HG02642 (cell line): ENCODE results near the gene CLPX.
"Not testable (repeated sequence)": the region's sequence is repeated elsewhere in the genome, so short reads cannot be mapped to it uniquely, and the experiment has no call there.

Experiments used
- ATAC-seq: cut with Tn5 transposase; IDR thresholded peaks from one replicate; pipeline ENCODE4 v1.9.1; 2021; ENCODE audit warnings: mild to moderate bottlenecking; ENCODE audit not compliant: unreplicated experiment, poor library complexity

The CLPX gene

DNA sequence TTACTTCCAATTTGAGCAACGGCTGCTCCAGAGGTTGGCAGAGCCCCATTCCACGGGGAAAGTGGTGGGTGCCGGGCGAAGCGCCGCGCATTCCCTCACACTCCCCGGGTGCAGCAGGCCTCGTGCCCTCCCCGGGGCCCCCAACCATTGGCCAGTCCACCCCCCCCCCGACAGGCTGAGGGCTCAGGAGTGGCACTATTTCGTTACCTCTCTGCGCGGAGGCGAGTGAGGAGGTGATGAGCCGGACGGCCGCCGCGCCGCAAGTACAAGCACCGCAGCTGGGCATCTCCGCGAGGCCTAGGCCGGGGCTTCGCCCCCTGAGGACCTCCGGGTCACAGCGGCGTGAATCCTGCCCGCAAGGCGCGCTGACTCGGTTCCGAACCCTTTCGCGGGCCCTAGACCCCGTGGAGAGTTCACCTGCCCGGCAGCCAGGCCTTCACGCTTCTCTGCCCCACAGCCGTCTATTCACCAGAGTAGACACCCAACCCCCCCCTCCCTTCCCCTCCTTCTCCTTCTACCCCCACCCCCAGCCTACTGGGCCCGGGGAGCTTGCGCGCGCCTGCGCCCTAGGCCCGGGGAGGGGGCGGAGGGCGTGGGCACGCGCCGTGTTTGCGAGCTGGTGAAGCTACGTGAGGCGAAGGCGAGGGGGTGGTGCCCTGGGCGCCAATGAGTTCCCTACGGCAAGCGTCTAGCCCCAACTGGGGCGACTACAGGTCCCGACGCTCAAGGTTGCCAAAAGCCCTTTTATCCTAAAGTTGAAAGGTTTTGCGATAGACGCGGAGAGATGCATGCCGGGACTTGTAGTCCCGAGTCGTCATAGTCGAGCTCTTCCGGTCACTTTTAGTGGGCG, at the start of gene CLPX:
Gene CLPX, minus strand, starts transcription at position 475 of the 850 bp plus-strand sequence. Its CDS starts 189 bp downstream, at position 286.
- ATAC-seq: peak; percentile 82

GRCh38 chr15:65233696-65234095, 48.6 kb upstream of the CLPX start:
- no peak for ATAC-seq

GRCh38 chr15:65232520-65232919, 47.4 kb upstream of the CLPX start:
- ATAC-seq: no peak

DNA sequence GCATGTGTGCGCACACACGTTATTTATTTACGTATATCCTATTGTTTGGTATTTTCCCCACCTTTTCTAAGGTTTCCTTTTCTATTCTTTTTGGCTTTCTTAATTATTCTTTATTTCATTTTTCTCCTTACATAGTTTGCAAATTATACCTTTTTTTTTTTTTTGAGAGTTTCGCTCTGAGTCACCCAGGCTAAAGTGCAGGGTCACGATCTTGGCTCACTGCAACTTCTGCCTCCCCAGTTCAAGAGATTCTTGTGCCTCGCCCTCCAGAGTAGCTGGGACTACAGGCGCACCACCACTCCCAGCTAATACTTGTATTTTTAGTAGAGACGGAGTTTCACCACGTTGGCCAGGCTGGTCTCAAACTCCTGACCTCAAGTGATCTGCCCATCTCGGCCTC, 46.2 kb upstream of the CLPX start:
- no peak for ATAC-seq

DNA sequence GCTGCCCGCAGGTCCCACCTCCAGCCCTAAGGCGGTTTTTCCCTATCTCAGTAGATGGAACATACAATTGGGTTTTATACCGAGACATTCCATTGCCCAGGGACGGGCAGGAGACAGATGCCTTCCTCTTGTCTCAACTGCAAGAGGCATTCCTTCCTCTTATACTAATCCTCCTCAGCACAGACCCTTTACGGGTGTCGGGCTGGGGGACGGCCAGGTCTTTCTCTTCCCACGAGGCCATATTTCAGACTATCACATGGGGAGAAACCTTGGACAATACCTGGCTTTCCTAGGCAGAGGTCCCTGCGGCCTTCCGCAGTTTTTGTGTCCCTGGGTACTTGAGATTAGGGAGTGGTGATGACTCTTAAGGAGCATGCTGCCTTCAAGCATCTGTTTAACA, 41.8 kb upstream of the CLPX start:
- ATAC-seq: not testable (repeated sequence)

DNA sequence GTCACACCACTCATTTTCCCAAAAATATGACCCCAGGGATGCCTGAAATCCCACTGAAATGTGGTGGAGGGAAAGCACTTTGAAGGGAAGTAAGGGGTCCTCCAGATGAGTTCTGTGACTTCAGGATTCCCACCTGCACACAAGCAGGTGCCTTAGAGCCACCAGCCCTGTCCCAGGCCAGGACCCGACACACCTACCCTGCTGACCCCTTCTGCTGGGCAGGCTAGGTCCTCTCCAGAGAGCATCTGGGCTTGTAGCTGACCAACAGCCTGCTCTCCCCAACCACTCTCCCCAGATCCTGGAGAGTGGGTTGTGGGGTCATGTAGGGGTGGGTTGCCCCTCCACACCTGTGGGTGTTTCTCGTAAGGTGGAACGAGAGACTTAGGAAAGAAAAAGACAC, 41.1 kb upstream of the CLPX start:
- ATAC-seq: no peak

DNA sequence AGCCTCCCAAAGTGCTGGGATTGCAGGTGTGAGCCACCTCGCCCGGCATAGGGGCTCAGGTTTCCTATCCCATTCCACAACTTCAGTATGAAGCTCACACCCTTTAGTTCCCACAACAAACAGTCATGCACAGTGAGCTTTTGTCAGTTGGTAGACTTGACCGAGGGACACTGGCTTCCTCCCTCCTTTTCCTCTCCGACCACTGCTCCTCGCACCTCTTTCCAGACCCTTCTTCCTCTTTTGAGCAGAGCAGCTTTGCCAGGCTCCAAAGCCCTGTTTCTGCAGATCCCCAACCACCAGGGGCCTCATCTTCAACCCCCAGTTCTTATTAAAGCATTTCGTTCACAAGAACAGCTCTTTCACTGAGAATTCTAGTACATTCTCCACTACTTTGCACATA, 38.9 kb upstream of the CLPX start:
- ATAC-seq: no peak

- ATAC-seq: no peak
Measured at GRCh38 chr15:65222891-65223290, 37.7 kb upstream of the CLPX start.

GRCh38 chr15:65221697-65222096, 36.6 kb upstream of the CLPX start:
- no peak for ATAC-seq

GRCh38 chr15:65219137-65219536, 34.0 kb upstream of the CLPX start:
- no peak for ATAC-seq

DNA sequence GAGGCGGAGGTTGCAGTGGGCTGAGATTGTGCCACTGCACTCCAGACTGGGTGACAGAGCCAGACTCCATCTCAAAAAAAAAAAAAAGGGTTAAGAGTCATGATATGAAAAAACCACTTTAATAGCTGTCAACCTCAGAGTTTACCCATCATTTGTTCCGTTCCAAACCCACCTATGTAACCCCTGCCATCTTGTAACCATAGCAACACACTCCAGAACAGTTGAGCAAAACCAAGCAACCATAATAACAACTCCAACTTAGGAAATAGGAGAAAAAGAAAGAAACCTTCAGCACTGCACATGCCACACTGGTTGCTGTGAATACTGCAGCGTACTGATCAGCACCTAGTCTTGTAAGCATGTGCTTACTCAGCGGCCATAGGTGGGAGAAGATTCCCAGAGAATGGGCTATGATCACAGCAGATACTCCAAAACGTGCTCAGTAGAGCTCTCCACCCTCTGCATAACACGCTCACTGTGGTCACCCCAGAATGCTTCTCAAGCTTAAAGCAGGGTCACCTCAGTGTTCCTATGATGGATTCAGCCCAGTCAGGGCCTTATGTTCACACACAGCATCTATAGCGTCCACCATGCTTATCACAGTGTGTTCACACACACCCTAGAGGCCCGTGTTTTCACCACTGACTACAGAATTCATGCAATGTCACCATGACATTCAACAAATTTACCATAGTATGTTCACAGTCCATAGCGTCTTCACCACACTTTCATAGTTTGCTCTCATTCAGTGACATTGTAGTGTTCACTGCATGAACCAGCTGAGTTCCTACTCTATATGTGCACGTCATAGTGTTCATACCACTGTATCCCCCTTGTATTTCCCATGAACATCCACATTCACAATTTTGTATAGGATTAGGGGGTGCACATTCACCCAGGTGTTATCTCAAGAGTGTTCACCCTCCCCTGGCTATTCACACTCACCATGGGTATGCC, 32.7 kb upstream of the CLPX start:
- ATAC-seq: no peak

DNA sequence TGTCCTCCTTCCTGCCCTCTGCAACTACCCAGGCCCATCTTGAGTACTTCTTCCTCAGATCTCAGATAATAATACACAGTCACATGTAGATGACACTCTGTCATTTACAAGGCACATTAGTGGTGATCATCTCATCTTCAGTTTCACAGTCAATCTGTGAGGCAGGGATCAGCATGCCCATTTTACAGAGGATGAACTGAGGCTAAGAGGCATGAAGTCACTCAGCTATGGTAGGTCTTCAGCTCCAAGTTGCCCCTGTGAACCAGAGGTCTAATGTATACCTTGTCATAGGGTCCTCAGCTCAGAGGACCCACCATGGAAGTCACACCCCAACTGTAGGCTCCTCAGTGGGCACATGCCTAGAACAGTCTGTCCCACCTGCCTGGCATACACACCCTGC, 30.4 kb upstream of the CLPX start:
- no peak for ATAC-seq

DNA sequence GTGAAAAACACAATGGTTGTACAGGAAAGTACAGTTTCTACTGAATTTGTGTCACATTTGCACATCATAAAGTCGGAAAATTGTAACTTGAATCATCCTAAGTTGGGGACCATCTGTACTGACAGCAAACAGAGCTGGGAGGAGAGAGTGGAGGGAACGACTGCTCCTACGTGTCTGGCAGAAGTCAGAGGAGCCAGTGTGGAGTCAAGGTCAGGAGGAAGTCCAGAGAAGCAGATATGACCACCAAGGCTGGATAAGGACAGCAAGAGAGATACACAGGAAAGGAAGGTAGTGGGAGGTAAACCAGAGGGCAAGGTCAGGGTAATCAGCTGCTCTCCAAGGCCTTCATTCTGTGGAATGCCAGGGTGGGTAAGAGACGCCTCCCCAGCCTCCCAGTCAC, 28.9 kb upstream of the CLPX start:
- ATAC-seq: no peak

- no peak for ATAC-seq
Measured at GRCh38 chr15:65213241-65213640, 28.1 kb upstream of the CLPX start.

GRCh38 chr15:65212097-65212496, 27.0 kb upstream of the CLPX start:
- no peak for ATAC-seq

- ATAC-seq: no peak
Measured at GRCh38 chr15:65211482-65211982, 26.4 kb upstream of the CLPX start.

DNA sequence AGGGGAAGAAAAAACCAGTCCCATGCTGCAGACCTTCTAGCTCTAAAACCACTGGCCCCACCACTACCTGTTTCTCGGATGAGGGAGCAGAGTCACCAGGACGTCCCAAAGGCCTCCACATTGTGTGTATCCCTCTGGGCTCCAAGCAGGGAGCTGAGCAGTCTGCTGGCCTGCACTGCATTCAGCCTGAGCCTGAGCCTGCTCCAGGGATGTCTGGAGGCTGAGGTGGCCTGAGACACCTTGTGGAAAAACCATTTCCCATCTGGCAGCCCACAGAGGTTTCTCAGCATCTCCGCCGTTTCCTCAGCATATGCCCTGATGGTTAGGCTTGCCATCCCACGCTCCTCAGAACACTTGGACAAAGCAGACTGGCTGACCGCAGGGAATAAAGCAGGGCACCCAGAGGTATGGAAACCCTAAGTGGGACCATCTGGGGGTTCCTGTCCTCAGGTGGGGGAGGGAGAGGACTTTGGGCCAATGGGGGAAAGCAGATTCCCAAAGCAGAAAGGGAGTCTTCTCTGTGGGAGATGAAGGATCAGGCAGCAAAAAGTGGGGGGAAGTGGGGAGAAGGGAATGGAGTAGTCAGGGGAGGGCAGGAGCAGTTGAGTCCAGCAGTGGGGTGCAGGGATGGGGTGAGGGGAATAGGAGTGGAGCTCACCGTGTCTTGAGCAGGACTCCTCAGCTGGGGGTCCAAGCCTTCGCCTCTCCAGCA, 25.8 kb upstream of the CLPX start, which contains the start of gene CILP:
Gene CILP, minus strand, starts transcription at position 704 of the 712 bp plus-strand sequence. CDS start 1,718 bp downstream, outside the sequence.
- no peak for ATAC-seq

GRCh38 chr15:65209701-65210643, 24.8 kb upstream of the CLPX start:
- no peak for ATAC-seq

- no peak for ATAC-seq
Measured at GRCh38 chr15:65208647-65209046, 23.5 kb upstream of the CLPX start.
